ENCODE results near the gene PARP11.

DNA sequence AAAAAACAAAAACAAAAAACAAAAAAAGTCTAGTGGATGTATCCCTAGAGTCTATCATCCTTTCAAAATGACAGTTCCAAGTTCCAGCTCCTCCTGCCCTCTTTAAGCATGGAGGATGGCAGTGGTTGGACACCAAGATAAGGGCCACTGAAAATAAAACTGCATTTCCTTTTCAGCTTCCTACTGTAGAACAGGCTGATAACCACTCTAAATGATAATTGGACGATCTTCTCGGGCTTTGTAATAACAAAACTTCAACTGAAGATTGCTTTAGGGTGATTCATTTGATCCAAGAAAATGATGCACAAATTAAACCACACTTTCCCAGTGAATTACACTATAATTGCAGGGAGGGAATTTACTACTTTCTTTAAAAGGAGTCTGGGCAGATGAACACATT lies 78.1 kb downstream of the PARP11 start:
- TF ChIP-seq, protein P1, sequence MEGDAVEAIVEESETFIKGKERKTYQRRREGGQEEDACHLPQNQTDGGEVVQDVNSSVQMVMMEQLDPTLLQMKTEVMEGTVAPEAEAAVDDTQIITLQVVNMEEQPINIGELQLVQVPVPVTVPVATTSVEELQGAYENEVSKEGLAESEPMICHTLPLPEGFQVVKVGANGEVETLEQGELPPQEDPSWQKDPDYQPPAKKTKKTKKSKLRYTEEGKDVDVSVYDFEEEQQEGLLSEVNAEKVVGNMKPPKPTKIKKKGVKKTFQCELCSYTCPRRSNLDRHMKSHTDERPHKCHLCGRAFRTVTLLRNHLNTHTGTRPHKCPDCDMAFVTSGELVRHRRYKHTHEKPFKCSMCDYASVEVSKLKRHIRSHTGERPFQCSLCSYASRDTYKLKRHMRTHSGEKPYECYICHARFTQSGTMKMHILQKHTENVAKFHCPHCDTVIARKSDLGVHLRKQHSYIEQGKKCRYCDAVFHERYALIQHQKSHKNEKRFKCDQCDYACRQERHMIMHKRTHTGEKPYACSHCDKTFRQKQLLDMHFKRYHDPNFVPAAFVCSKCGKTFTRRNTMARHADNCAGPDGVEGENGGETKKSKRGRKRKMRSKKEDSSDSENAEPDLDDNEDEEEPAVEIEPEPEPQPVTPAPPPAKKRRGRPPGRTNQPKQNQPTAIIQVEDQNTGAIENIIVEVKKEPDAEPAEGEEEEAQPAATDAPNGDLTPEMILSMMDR (IDR thresholded peaks at IDR 0.05; ENCODE audit: insufficient read depth, low read length, poor library complexity, severe bottlenecking) = no peak
- no peak for TF ChIP-seq EZH2phosphoT487 (conservative IDR thresholded peaks at IDR 0.05; ENCODE audit: low read length)
